Measurements from ENCODE around the gene OR8D1.

DNA sequence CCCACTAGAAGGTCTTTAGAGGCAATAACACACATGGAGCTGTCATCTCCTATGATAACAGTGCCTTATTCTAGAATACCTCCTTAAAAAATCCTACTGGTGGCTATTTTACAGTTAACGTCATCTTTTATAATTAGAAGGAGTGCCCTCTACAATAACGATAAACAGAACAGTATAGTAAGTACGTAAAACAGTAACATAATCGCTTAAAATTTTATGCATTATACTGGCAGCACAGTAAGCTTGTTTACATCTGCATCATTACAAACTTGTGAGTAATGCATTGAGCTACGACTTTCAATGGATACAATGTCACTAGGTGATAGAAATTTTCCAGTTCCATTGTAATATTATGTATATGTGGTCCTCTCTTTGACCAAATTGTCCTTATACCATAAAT lies 30.6 kb upstream of the OR8D1 start:
- TF ChIP-seq EZH2 (IDR thresholded peaks at IDR 0.05; ENCODE audit: borderline replicate concordance, low read length) = no peak
- TF ChIP-seq, protein P1, sequence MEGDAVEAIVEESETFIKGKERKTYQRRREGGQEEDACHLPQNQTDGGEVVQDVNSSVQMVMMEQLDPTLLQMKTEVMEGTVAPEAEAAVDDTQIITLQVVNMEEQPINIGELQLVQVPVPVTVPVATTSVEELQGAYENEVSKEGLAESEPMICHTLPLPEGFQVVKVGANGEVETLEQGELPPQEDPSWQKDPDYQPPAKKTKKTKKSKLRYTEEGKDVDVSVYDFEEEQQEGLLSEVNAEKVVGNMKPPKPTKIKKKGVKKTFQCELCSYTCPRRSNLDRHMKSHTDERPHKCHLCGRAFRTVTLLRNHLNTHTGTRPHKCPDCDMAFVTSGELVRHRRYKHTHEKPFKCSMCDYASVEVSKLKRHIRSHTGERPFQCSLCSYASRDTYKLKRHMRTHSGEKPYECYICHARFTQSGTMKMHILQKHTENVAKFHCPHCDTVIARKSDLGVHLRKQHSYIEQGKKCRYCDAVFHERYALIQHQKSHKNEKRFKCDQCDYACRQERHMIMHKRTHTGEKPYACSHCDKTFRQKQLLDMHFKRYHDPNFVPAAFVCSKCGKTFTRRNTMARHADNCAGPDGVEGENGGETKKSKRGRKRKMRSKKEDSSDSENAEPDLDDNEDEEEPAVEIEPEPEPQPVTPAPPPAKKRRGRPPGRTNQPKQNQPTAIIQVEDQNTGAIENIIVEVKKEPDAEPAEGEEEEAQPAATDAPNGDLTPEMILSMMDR (conservative IDR thresholded peaks at IDR 0.05 in 1 of 2, IDR thresholded peaks at IDR 0.05 in 1 of 2; ENCODE audit: extremely low read depth in 1 of 2, insufficient read depth in 1 of 2, low read depth in 1 of 2, low read length in 2 of 2) = no peak
